ENCODE data around the gene ARL4D.
A peak's percentile ranks its signal among the peaks of the same experiment; 100 is the strongest.
"Not testable (repeated sequence)": the region's sequence is repeated elsewhere in the genome, so short reads cannot be mapped to it uniquely, and the experiment has no call there.

Gene ARL4D

GRCh38 chr17:43416998-43417890 is 18.5 kb downstream of the ARL4D start:
- peak; percentile 64 for DNase-seq (ENCODE audit: low spot score)
- POLR2A ChIA-PET (ENCODE audit: low non-redundant PET): no interaction called here
- peak overlapping the region; percentile 100 for H3K27ac ChIP-seq
- no peak for TF ChIP-seq CTCF (conservative IDR thresholded peaks at IDR 0.05; ENCODE audit: low read depth)
- CTCF ChIA-PET: interaction anchor here (0.6 to 4.1 kb wide), 4 partner anchors 23 to 519 kb away, joined by 3 to 24 read pairs (median 6); partner anchors contain the start of gene DHX8

- no peak; the same call in 1 of the 2 replicates for TF ChIP-seq CTCF (conservative IDR thresholded peaks at IDR 0.05; ENCODE audit: low read depth)
- H3K27ac ChIP-seq: peak overlapping the region; percentile 100
- CTCF ChIA-PET: interaction anchor here (0.8 to 4.1 kb wide), 4 partner anchors 20 to 65 kb away, joined by 3 to 24 read pairs (median 4); partner anchors contain the start of genes ARL4D and DHX8
- POLR2A ChIA-PET (ENCODE audit: low non-redundant PET): interaction anchor here (0.7 to 1.3 kb wide), 2 partner anchors 20 to 133 kb away, joined by 3 to 7 read pairs; partner anchors contain the start of gene ARL4D
- DNase-seq (ENCODE audit: low spot score): peak; percentile 93
Measured at GRCh38 chr17:43418441-43419374, 19.9 kb downstream of the ARL4D start.

GRCh38 chr17:43419375-43419882 is 20.6 kb downstream of the ARL4D start:
- not testable (repeated sequence) for DNase-seq (ENCODE audit: low spot score)
- CTCF ChIA-PET: interaction anchor here (0.7 to 4.1 kb wide), 4 partner anchors 21 to 316 kb away, joined by 3 to 24 read pairs (median 4); partner anchors contain the start of genes ARL4D and DHX8
- POLR2A ChIA-PET (ENCODE audit: low non-redundant PET): interaction anchor here (1.3 kb wide), 1 partner anchor 21 kb away, joined by 7 read pairs; the partner anchor contains the start of gene ARL4D
- peak overlapping the region; percentile 100 for H3K27ac ChIP-seq

- H3K27ac ChIP-seq: no peak overlapping the region
- CTCF ChIA-PET: interaction anchor here (0.8 to 0.9 kb wide), 2 partner anchors 11 to 30 kb away, joined by 3 read pairs; no protein-coding TSS in a partner anchor
- DNase-seq (ENCODE audit: low spot score): no peak
- POLR2A ChIA-PET (ENCODE audit: low non-redundant PET): interaction anchor here (1.1 kb wide), 1 partner anchor 25 kb away, joined by 4 read pairs; the partner anchor contains the start of gene ARL4D
- TF ChIP-seq CTCF (conservative IDR thresholded peaks at IDR 0.05; ENCODE audit: low read depth): no peak
Measured at GRCh38 chr17:43423777-43424455, 25.1 kb downstream of the ARL4D start.

GRCh38 chr17:43427362-43428043 is 28.7 kb downstream of the ARL4D start:
- DNase-seq (ENCODE audit: low spot score): no peak
- peak overlapping the region; percentile 41 for H3K27ac ChIP-seq
- ChIA-PET CTCF (interaction anchor here (0.7 kb wide), 1 partner anchor 56 kb away, joined by 3 read pairs; the partner anchor contains the start of gene DHX8), POLR2A (ENCODE audit: low non-redundant PET) (interaction anchor here (1.1 kb wide), 1 partner anchor 29 kb away, joined by 3 read pairs; the partner anchor contains the start of gene ARL4D)
- no peak for TF ChIP-seq CTCF (conservative IDR thresholded peaks at IDR 0.05; ENCODE audit: low read depth)

Measured in RWPE1 (cell line).